Loucy (cell line): ENCODE measurements around the gene STC2.

Experiments
- EZH2phosphoT487 ChIP-seq: fragments of 200-600 bp; IDR thresholded peaks from 2 replicates; pipeline ENCODE4 v1.6.1; 2018; ENCODE audit warnings: antibody characterized with exemption, mild to moderate bottlenecking, moderate library complexity, borderline replicate concordance
- TF ChIP-seq, protein P1 (sequence below): fragments of 200-600 bp; sonication (generic); conservative IDR thresholded peaks from 2 replicates; pipeline ENCODE4 v1.5.1; 2014; ENCODE audit warnings: mild to moderate bottlenecking, antibody characterized with exemption, low read length

- TF ChIP-seq, protein P1, sequence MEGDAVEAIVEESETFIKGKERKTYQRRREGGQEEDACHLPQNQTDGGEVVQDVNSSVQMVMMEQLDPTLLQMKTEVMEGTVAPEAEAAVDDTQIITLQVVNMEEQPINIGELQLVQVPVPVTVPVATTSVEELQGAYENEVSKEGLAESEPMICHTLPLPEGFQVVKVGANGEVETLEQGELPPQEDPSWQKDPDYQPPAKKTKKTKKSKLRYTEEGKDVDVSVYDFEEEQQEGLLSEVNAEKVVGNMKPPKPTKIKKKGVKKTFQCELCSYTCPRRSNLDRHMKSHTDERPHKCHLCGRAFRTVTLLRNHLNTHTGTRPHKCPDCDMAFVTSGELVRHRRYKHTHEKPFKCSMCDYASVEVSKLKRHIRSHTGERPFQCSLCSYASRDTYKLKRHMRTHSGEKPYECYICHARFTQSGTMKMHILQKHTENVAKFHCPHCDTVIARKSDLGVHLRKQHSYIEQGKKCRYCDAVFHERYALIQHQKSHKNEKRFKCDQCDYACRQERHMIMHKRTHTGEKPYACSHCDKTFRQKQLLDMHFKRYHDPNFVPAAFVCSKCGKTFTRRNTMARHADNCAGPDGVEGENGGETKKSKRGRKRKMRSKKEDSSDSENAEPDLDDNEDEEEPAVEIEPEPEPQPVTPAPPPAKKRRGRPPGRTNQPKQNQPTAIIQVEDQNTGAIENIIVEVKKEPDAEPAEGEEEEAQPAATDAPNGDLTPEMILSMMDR: no peak
- TF ChIP-seq EZH2phosphoT487: no peak
Observed at GRCh38 chr5:173340451-173340850, 12.2 kb upstream of the STC2 start.
